GM12892 (cell line): ENCODE measurements around the gene LRMDA.

Experiments used
- POLR2A ChIP-seq: IDR thresholded peaks from 2 replicates; pipeline ENCODE4 v1.6.1; 2011; ENCODE audit warnings: low read depth, low read length, control low read depth
- POLR2AphosphoS5 ChIP-seq: IDR thresholded peaks from 2 replicates; pipeline ENCODE4 v1.6.1; 2011; ENCODE audit warnings: low read depth, low read length, control low read depth
- TAF1 ChIP-seq: IDR thresholded peaks from 2 replicates; pipeline ENCODE4 v1.6.1; 2011; ENCODE audit warnings: low read depth, mild to moderate bottlenecking, control low read depth, low read length, borderline replicate concordance

DNA sequence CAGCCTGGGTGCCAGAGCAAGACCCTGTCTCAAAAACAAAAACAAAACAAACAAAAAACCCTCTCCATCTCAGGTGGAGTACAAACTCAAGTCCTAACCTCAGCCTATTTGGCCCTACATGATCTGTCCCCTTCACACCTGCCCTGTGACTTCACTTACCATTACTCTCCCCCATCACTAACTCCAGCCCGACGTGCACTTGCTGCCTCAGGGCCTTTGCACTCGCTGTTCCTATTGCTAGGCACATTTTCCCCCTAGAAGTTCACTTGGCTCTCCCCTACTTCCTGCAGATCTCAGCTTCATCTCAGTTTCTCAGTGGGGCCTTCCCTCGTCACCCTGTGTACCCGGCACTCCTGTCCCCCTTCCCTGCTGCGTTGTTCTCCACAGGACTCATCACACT lies 8.5 kb upstream of the LRMDA start:
- TF ChIP-seq TAF1 (no peak), POLR2AphosphoS5 (no peak), POLR2A (no peak)
